Left cardiac atrium (tissue), 4 donors: ENCODE data around the gene ZCCHC4. TPM values are rescaled to one million over a fixed set of nuclear protein-coding genes. Genes with fewer than 3 reads are reported as not detected.

Experiments
- ATAC-seq, 2 donors: fragments of 200-7000 bp; cut with Tn5 transposase; one replicate each; pipeline ENCODE4 v1.9.1; 2020; ENCODE audit warnings: mild to moderate bottlenecking in 2 of 2, moderate library complexity in 2 of 2
- DNase-seq: peaks from one replicate; pipeline ENCODE4 v3.0.0-alpha.2; 2020
- intact Hi-C, 2 donors: fragments of 100-400 bp; cut with DNase I; formaldehyde crosslinking; loops; one replicate each; pipeline versions ENCODE4 v1.14.1 to v1.15.1; 2022 to 2023
- long read RNA-seq: library from polyadenylated mRNA; unstranded; transcript quantifications from one replicate; pipeline ENCODE4 v2.0.0, GENCODE V29; 2021
- total RNA-seq, 2 donors: library from RNA; stranded (reverse); fragmentation: NEBNext Ultra II Directional; extraction: Animal tissue kit (Norgen Biotek cat#: 25700); gene quantifications; one replicate each; pipeline ENCODE4 v1.2.1, GENCODE V29; 2021
- donor health status: DM: no; HTN: yes; CAD: no.
- donor health status: DM: no; HTN: yes; CAD: no; lungs with severe emphysema.
- donor health status: DM: yes; HTN: yes; CAD: no.
- donor health status: Dilated cardiomyopathy.

Gene ZCCHC4
- total RNA-seq, result 1 to 10 TPM; 6.9 to 8.5 TPM
- long read RNA-seq, transcript ZCCHC4-201 (13 exons, 2,785 nt), result major isoform, 5 of 13 reads
- long read RNA-seq, partial matches to known transcripts, result 6 of 13 reads
- long read RNA-seq, other reads (novel, unspliced or antisense), result 2 of 13 reads

GRCh38 chr4:25312496-25313200 is at the start of gene ZCCHC4:
ZCCHC4 (plus strand) TSS chr4:25312774; CDS start chr4:25312810, 36 bp downstream.
- intact Hi-C loops, result loop anchor here in 1 of 2 donors (5.0 kb wide), 1 partner anchor 80 kb away; the partner anchor contains the start of gene PI4K2B
- DNase-seq (peak; percentile 90), ATAC-seq (peak; percentile 98)

GRCh38 chr4:25271866-25272265 is 40.7 kb upstream of the ZCCHC4 start:
- intact Hi-C loops, result no loop called here
- ATAC-seq (no peak), DNase-seq (no peak)

- intact Hi-C loops, result no loop called here
- no peak for DNase-seq
- ATAC-seq, result no peak
Observed at GRCh38 chr4:25280210-25280609, 32.4 kb upstream of the ZCCHC4 start.

- no peak for ATAC-seq
Observed at GRCh38 chr4:25283948-25284347, 28.6 kb upstream of the ZCCHC4 start.

GRCh38 chr4:25284466-25284865 is 28.1 kb upstream of the ZCCHC4 start:
- DNase-seq, result no peak
- ATAC-seq, result no peak
- intact Hi-C loops, result no loop called here

More at GRCh38 chr4:25283948-25284347, 28.6 kb upstream of the ZCCHC4 start:
- no peak for DNase-seq
- intact Hi-C loops, result no loop called here

- ATAC-seq, result no peak
- intact Hi-C loops, result no loop called here
- DNase-seq, result no peak
Observed at GRCh38 chr4:25290490-25291067, 22.0 kb upstream of the ZCCHC4 start.

GRCh38 chr4:25291158-25291733 is 21.3 kb upstream of the ZCCHC4 start:
- DNase-seq, result no peak
- no peak for ATAC-seq
- intact Hi-C loops, result no loop called here

- DNase-seq (no peak), ATAC-seq (no peak)
- intact Hi-C loops, result no loop called here
Observed at GRCh38 chr4:25297528-25298242, 14.9 kb upstream of the ZCCHC4 start.

GRCh38 chr4:25299476-25300203 is 12.9 kb upstream of the ZCCHC4 start:
- DNase-seq (no peak), ATAC-seq (no peak)
- intact Hi-C loops, result no loop called here

- intact Hi-C loops, result no loop called here
- DNase-seq (no peak), ATAC-seq (no peak)
Observed at GRCh38 chr4:25301471-25301870, 11.1 kb upstream of the ZCCHC4 start.

GRCh38 chr4:25302626-25303025 is 9.9 kb upstream of the ZCCHC4 start:
- intact Hi-C loops, result no loop called here
- ATAC-seq (no peak), DNase-seq (no peak)

GRCh38 chr4:25303578-25303977 is 9.0 kb upstream of the ZCCHC4 start:
- intact Hi-C loops, result no loop called here
- DNase-seq (no peak), ATAC-seq (no peak)

- no peak for ATAC-seq
- intact Hi-C loops, result no loop called here
- DNase-seq, result no peak
Observed at GRCh38 chr4:25306518-25307057, 6.0 kb upstream of the ZCCHC4 start.

- ATAC-seq (no peak), DNase-seq (no peak)
- intact Hi-C loops, result no loop called here
Observed at GRCh38 chr4:25307596-25307995, 5.0 kb upstream of the ZCCHC4 start.

GRCh38 chr4:25308306-25308705 is 4.3 kb upstream of the ZCCHC4 start:
- intact Hi-C loops, result no loop called here
- no peak for DNase-seq

GRCh38 chr4:25308761-25309160 is 3.8 kb upstream of the ZCCHC4 start:
- no peak for DNase-seq
- no peak for ATAC-seq
- intact Hi-C loops, result no loop called here

More at GRCh38 chr4:25308306-25308705, 4.3 kb upstream of the ZCCHC4 start:
- ATAC-seq, result no peak

- DNase-seq (no peak), ATAC-seq (no peak)
- intact Hi-C loops, result loop anchor here in 1 of 2 donors (5.0 kb wide), 1 partner anchor 78 kb away; the partner anchor contains the start of gene PI4K2B
Observed at GRCh38 chr4:25310066-25310802, 2.3 kb upstream of the ZCCHC4 start.

GRCh38 chr4:25310803-25311166 is 1.8 kb upstream of the ZCCHC4 start:
- DNase-seq (no peak), ATAC-seq (no peak)
- intact Hi-C loops, result loop anchor here in 1 of 2 donors (5.0 kb wide), 1 partner anchor 78 kb away; the partner anchor contains the start of gene PI4K2B
